Testis (tissue), 3 donors: Measurements from ENCODE around the gene DDX47. TPM values are rescaled to one million over a fixed set of nuclear protein-coding genes. Genes with fewer than 3 reads are reported as not detected.
A peak's percentile ranks its signal among the peaks of the same experiment; 100 is the strongest.

ENCODE experiments used
- DNase-seq: peaks from one replicate; pipeline ENCODE4 v3.0.0-alpha.2; 2019
- H3K27ac ChIP-seq, 2 donors: fragments of 200-600 bp; sonication (generic); one replicate each; pipeline ENCODE4 v1.5.1; 2019
- H3K27me3 ChIP-seq: fragments of 200-600 bp; sonication (generic); one replicate; pipeline ENCODE4 v1.5.1; 2019
- H3K36me3 ChIP-seq: fragments of 200-600 bp; sonication (generic); one replicate; pipeline ENCODE4 v1.5.1; 2017; ENCODE audit warnings: low read depth; ENCODE audit errors: missing control alignments
- H3K4me1 ChIP-seq: fragments of 200-600 bp; sonication (generic); one replicate; pipeline ENCODE4 v1.5.1; 2019
- H3K4me3 ChIP-seq, 2 donors: fragments of 200-600 bp; sonication (generic); one replicate each; pipeline ENCODE4 v1.5.1; 2017 to 2019
- H3K9me3 ChIP-seq: fragments of 200-600 bp; sonication (generic); one replicate; pipeline ENCODE4 v1.5.1; 2017
- POLR2A ChIP-seq: fragments of 450-650 bp; IDR thresholded peaks from one replicate; pipeline ENCODE4 v1.6.1; 2017; ENCODE audit warnings: antibody characterized with exemption, mild to moderate bottlenecking, moderate library complexity
- WGBS, 2 donors: methylation state at CpG; one replicate each; pipeline ENCODE4 v1.1.5; 2018; 5-methylcytosine and 5-hydroxymethylcytosine counted together
- intact Hi-C: fragments of 100-400 bp; cut with DNase I; formaldehyde crosslinking; loops from one replicate; pipeline ENCODE4 v1.15.1; 2023; ENCODE audit warnings: low total_unique reads
- polyA plus RNA-seq: library from polyadenylated mRNA; stranded (reverse); fragments of 350-450 nt; fragmentation: Illumina TruSeq; extraction: RNeasy Lipid Tissue Mini Kit (QIAGEN cat#74804); gene quantifications from one replicate; pipeline ENCODE4 v1.2.3, GENCODE V29; 2014; ENCODE audit warnings: low read depth, low replicate concordance; ENCODE audit not compliant: insufficient read depth
- total RNA-seq, 2 donors: library from RNA; depleted of rRNA; stranded (reverse); fragments of >200 nt; gene quantifications; one replicate each; pipeline ENCODE4 v1.2.3, GENCODE V29; 2016
- TF ChIP-seq, protein P1 (sequence below), 3 experiments: fragments of 450-650 bp in 2 of 3; fragments of 200-600 bp in 1 of 3; sonication (generic) in 1 of 3; IDR thresholded peaks; one replicate each; pipeline ENCODE4 v1.5.1; 2016 to 2019; ENCODE audit warnings: antibody characterized with exemption in 3 of 3, mild to moderate bottlenecking in 2 of 3, moderate library complexity in 1 of 3

The DDX47 gene
- total and polyA plus RNA-seq, 3 donors from 2014 or later, result 52.4 to 85.4 (median 82.4) TPM

DNA sequence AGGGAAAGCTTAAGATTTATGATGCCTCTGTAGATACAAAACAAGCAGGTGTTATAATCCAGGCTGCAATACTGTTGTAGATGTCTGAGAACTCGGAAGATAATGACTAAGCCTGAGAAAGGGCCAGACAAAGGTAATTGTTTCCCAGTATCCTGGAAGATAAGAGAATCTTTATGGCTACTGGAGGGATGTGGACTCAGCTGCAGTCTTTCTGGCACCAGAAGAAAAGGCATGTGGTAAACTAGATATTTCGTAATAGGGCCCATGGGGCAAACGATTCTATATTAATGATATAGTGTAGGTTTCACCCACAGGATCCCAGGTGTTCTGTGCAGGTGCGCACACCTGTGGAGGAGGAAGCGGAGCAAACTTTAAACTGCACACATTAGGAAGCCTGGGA, 36.9 kb upstream of the DDX47 start:
- no peaks in the 10 kb centered on the region for H3K36me3 ChIP-seq
- no peak for TF ChIP-seq POLR2A
- TF ChIP-seq, protein P1, sequence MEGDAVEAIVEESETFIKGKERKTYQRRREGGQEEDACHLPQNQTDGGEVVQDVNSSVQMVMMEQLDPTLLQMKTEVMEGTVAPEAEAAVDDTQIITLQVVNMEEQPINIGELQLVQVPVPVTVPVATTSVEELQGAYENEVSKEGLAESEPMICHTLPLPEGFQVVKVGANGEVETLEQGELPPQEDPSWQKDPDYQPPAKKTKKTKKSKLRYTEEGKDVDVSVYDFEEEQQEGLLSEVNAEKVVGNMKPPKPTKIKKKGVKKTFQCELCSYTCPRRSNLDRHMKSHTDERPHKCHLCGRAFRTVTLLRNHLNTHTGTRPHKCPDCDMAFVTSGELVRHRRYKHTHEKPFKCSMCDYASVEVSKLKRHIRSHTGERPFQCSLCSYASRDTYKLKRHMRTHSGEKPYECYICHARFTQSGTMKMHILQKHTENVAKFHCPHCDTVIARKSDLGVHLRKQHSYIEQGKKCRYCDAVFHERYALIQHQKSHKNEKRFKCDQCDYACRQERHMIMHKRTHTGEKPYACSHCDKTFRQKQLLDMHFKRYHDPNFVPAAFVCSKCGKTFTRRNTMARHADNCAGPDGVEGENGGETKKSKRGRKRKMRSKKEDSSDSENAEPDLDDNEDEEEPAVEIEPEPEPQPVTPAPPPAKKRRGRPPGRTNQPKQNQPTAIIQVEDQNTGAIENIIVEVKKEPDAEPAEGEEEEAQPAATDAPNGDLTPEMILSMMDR (IDR thresholded peaks at IDR 0.05), result no peak
- WGBS, 2 donors, result 71 to 76% methylated on average over 5 of the region's 5 CpGs
- no peaks in the 10 kb centered on the region for H3K27me3 ChIP-seq
- no peaks in the 10 kb centered on the region for H3K4me1 ChIP-seq
- H3K4me3 ChIP-seq, result no peak overlapping the region
- no peak for DNase-seq
- no peaks in the 10 kb centered on the region for H3K9me3 ChIP-seq
- intact Hi-C loops, result no loop called here
- no peak overlapping the region for H3K27ac ChIP-seq

DNA sequence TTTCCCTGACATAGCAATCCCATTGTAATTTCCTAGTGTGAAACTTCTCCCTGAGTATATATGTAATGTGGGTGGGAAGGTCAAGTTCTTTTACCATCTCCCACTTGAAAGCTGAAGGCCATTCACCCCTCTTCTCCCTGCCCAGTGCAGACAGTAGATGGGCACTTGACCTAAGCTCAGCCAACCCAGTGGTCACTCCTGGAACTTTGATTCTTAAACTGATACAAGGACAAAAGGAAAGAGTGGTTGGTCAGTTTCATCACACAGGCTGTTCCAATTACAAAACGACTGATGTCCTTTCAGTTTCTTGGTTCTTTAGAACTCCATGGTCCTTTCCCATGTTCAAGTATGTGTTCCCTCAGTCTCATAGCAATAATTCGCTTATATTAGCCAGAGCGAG, 36.1 kb upstream of the DDX47 start:
- no peak overlapping the region for H3K27ac ChIP-seq
- H3K9me3 ChIP-seq, result no peaks in the 10 kb centered on the region
- no peaks in the 10 kb centered on the region for H3K27me3 ChIP-seq
- TF ChIP-seq, protein P1 (IDR thresholded peaks at IDR 0.05), result no peak
- no peak for TF ChIP-seq POLR2A
- no peak for DNase-seq
- intact Hi-C loops, result no loop called here
- H3K4me1 ChIP-seq, result no peaks in the 10 kb centered on the region
- no peaks in the 10 kb centered on the region for H3K36me3 ChIP-seq
- WGBS, 2 donors, result 83 to 86% methylated on average over 3 of the region's 3 CpGs
- H3K4me3 ChIP-seq, result no peak overlapping the region

DNA sequence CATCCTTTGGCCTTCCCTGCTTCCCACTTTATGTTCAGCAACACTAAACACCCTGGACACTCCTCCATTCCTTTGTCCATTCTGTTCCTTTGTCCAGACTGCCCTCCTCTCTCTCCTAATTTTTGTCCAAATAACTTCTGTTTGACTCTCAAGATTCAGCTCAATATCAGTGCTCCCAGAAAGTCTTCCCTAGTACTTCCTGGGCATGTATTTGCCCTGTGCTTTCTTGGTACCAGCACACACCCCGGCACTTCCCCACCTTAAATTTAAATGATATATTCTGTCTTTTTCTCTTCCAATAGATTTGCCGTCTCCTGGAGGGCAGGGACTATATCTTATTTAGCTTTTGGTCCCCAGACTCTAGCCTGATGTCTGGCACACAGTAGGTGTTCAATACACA, 34.1 kb upstream of the DDX47 start:
- intact Hi-C loops, result no loop called here
- DNase-seq, result no peak
- no peaks in the 10 kb centered on the region for H3K36me3 ChIP-seq
- 90 to 96% methylated on average over 2 of the region's 2 CpGs for WGBS, 2 donors
- no peaks in the 10 kb centered on the region for H3K27me3 ChIP-seq
- no peaks in the 10 kb centered on the region for H3K4me1 ChIP-seq
- no peaks in the 10 kb centered on the region for H3K9me3 ChIP-seq
- no peak overlapping the region for H3K27ac ChIP-seq
- no peak for TF ChIP-seq POLR2A
- TF ChIP-seq, protein P1 (IDR thresholded peaks at IDR 0.05), result no peak
- H3K4me3 ChIP-seq, result no peak overlapping the region

DNA sequence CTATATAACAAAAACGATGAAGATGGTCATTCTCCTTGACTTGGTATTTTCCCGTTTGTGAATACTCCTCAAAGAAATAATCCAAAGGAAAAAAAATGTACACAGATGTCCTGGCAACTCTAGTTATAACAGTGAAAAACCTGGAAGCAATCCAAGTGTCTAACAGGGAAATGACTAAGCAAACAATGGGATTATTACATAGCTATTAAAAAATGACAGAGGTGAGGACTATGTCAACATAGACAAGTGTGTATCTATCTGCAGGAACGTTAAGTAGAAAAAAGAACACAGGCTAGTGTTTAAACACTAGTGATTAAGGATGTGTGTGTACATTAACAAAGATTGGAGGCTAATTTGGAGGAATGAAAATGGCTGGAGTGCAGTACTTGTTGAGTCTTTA, 33.6 kb upstream of the DDX47 start:
- H3K27me3 ChIP-seq, result no peaks in the 10 kb centered on the region
- no peak for DNase-seq
- no peak overlapping the region for H3K4me3 ChIP-seq
- no peaks in the 10 kb centered on the region for H3K4me1 ChIP-seq
- H3K9me3 ChIP-seq, result no peaks in the 10 kb centered on the region
- no peak overlapping the region for H3K27ac ChIP-seq
- H3K36me3 ChIP-seq, result no peaks in the 10 kb centered on the region
- intact Hi-C loops, result no loop called here
- TF ChIP-seq, protein P1 (IDR thresholded peaks at IDR 0.05), result no peak
- no peak for TF ChIP-seq POLR2A
- 31 to 33% methylated on average over 3 of the region's 3 CpGs for WGBS, 2 donors

DNA sequence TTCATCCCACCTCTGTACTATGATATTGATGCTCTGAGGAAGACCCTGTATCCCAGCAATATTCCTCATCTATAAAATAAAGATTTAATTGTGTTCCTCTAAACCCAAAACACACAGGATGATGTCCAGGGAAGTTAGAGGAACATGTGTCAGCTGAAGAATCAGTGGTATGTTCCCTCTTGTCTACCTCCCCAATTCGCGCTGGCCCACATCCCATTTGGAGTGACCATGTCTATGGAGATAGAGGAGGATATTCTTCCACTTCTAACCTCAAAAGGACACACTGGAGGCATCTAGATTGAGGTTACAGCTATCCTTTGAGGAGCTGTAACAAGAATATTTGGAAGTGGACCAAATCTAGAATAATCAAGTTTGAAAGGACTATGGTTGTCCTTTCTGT, 29.0 kb upstream of the DDX47 start:
- intact Hi-C loops, result no loop called here
- H3K27ac ChIP-seq, result peak overlapping the region in 1 of 2 donors; percentile 68
- H3K9me3 ChIP-seq, result no peaks in the 10 kb centered on the region
- H3K4me1 ChIP-seq, result peaks cover 18% of the 10 kb centered on the region
- H3K27me3 ChIP-seq, result no peaks in the 10 kb centered on the region
- H3K4me3 ChIP-seq, result no peak overlapping the region
- DNase-seq, result no peak
- WGBS, 2 donors, result 88% methylated on average over 2 of the region's 2 CpGs
- H3K36me3 ChIP-seq, result no peaks in the 10 kb centered on the region
- TF ChIP-seq, protein P1 (IDR thresholded peaks at IDR 0.05), result no peak
- no peak for TF ChIP-seq POLR2A
